ENCODE results near the gene HS6ST3. TPM values are rescaled to one million over a fixed set of nuclear protein-coding genes. Genes with fewer than 3 reads are reported as not detected.

HS6ST3 gene
- total RNA-seq, 1 experiment from 2014 or later: 1.2 TPM

- TF ChIP-seq, protein P1, sequence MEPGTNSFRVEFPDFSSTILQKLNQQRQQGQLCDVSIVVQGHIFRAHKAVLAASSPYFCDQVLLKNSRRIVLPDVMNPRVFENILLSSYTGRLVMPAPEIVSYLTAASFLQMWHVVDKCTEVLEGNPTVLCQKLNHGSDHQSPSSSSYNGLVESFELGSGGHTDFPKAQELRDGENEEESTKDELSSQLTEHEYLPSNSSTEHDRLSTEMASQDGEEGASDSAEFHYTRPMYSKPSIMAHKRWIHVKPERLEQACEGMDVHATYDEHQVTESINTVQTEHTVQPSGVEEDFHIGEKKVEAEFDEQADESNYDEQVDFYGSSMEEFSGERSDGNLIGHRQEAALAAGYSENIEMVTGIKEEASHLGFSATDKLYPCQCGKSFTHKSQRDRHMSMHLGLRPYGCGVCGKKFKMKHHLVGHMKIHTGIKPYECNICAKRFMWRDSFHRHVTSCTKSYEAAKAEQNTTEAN (CRISPR knock-in tag; IDR thresholded peaks at IDR 0.05): no peak
- TF ChIP-seq NR2C2 (CRISPR knock-in tag; IDR thresholded peaks at IDR 0.05) (no peak), TEAD1 (CRISPR knock-in tag; IDR thresholded peaks at IDR 0.05) (no peak), TP53 (CRISPR knock-in tag; IDR thresholded peaks at IDR 0.05) (no peak)
- TF ChIP-seq, protein P2, sequence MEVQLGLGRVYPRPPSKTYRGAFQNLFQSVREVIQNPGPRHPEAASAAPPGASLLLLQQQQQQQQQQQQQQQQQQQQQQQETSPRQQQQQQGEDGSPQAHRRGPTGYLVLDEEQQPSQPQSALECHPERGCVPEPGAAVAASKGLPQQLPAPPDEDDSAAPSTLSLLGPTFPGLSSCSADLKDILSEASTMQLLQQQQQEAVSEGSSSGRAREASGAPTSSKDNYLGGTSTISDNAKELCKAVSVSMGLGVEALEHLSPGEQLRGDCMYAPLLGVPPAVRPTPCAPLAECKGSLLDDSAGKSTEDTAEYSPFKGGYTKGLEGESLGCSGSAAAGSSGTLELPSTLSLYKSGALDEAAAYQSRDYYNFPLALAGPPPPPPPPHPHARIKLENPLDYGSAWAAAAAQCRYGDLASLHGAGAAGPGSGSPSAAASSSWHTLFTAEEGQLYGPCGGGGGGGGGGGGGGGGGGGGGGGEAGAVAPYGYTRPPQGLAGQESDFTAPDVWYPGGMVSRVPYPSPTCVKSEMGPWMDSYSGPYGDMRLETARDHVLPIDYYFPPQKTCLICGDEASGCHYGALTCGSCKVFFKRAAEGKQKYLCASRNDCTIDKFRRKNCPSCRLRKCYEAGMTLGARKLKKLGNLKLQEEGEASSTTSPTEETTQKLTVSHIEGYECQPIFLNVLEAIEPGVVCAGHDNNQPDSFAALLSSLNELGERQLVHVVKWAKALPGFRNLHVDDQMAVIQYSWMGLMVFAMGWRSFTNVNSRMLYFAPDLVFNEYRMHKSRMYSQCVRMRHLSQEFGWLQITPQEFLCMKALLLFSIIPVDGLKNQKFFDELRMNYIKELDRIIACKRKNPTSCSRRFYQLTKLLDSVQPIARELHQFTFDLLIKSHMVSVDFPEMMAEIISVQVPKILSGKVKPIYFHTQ (CRISPR knock-in tag; IDR thresholded peaks at IDR 0.05): no peak
Observed at GRCh38 chr13:96677029-96677428, 587.1 kb downstream of the HS6ST3 start (continued).

DNA sequence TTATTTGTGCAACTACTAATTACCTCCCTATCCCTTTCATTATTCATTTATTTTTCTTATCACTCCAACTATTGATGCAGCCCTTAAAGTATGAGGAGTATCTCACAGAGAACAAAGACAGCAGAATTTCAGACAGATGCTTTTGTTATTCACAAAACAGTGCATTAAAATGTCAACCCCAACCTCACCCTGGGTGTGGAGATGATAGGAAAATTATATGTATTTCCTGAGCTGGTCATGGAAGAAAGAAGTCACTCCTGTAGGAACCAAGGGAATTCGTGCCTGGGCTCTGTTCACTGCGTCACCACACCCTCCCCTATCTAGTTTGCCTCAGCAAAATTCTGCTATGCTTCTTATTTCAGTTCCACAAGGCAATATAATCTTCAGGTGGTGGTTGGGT, 588.9 kb downstream of the HS6ST3 start:
- no peak overlapping the region for H3K27ac Mint-ChIP-seq
- TF ChIP-seq, protein P1 (CRISPR knock-in tag; IDR thresholded peaks at IDR 0.05): no peak
- TF ChIP-seq, protein P3, sequence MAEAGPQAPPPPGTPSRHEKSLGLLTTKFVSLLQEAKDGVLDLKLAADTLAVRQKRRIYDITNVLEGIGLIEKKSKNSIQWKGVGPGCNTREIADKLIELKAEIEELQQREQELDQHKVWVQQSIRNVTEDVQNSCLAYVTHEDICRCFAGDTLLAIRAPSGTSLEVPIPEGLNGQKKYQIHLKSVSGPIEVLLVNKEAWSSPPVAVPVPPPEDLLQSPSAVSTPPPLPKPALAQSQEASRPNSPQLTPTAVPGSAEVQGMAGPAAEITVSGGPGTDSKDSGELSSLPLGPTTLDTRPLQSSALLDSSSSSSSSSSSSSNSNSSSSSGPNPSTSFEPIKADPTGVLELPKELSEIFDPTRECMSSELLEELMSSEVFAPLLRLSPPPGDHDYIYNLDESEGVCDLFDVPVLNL (CRISPR knock-in tag; IDR thresholded peaks at IDR 0.05; ENCODE audit: borderline replicate concordance, low read depth): no peak
- TF ChIP-seq, protein P4, sequence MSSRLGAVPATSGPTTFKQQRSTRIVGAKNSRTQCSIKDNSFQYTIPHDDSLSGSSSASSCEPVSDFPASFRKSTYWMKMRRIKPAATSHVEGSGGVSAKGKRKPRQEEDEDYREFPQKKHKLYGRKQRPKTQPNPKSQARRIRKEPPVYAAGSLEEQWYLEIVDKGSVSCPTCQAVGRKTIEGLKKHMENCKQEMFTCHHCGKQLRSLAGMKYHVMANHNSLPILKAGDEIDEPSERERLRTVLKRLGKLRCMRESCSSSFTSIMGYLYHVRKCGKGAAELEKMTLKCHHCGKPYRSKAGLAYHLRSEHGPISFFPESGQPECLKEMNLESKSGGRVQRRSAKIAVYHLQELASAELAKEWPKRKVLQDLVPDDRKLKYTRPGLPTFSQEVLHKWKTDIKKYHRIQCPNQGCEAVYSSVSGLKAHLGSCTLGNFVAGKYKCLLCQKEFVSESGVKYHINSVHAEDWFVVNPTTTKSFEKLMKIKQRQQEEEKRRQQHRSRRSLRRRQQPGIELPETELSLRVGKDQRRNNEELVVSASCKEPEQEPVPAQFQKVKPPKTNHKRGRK (CRISPR knock-in tag; IDR thresholded peaks at IDR 0.05; ENCODE audit: borderline replicate concordance): no peak
- no peak for TF ChIP-seq ELF4 (CRISPR knock-in tag; IDR thresholded peaks at IDR 0.05; ENCODE audit: low read depth)
- TF ChIP-seq NFE2L1 (CRISPR knock-in tag; IDR thresholded peaks at IDR 0.05): no peak
- no peak for TF ChIP-seq ATF3 (CRISPR knock-in tag; conservative IDR thresholded peaks at IDR 0.05)
- TF ChIP-seq, protein P5, sequence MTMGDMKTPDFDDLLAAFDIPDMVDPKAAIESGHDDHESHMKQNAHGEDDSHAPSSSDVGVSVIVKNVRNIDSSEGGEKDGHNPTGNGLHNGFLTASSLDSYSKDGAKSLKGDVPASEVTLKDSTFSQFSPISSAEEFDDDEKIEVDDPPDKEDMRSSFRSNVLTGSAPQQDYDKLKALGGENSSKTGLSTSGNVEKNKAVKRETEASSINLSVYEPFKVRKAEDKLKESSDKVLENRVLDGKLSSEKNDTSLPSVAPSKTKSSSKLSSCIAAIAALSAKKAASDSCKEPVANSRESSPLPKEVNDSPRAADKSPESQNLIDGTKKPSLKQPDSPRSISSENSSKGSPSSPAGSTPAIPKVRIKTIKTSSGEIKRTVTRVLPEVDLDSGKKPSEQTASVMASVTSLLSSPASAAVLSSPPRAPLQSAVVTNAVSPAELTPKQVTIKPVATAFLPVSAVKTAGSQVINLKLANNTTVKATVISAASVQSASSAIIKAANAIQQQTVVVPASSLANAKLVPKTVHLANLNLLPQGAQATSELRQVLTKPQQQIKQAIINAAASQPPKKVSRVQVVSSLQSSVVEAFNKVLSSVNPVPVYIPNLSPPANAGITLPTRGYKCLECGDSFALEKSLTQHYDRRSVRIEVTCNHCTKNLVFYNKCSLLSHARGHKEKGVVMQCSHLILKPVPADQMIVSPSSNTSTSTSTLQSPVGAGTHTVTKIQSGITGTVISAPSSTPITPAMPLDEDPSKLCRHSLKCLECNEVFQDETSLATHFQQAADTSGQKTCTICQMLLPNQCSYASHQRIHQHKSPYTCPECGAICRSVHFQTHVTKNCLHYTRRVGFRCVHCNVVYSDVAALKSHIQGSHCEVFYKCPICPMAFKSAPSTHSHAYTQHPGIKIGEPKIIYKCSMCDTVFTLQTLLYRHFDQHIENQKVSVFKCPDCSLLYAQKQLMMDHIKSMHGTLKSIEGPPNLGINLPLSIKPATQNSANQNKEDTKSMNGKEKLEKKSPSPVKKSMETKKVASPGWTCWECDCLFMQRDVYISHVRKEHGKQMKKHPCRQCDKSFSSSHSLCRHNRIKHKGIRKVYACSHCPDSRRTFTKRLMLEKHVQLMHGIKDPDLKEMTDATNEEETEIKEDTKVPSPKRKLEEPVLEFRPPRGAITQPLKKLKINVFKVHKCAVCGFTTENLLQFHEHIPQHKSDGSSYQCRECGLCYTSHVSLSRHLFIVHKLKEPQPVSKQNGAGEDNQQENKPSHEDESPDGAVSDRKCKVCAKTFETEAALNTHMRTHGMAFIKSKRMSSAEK (CRISPR knock-in tag; IDR thresholded peaks at IDR 0.05; ENCODE audit: borderline replicate concordance): no peak
- TF ChIP-seq, protein P6, sequence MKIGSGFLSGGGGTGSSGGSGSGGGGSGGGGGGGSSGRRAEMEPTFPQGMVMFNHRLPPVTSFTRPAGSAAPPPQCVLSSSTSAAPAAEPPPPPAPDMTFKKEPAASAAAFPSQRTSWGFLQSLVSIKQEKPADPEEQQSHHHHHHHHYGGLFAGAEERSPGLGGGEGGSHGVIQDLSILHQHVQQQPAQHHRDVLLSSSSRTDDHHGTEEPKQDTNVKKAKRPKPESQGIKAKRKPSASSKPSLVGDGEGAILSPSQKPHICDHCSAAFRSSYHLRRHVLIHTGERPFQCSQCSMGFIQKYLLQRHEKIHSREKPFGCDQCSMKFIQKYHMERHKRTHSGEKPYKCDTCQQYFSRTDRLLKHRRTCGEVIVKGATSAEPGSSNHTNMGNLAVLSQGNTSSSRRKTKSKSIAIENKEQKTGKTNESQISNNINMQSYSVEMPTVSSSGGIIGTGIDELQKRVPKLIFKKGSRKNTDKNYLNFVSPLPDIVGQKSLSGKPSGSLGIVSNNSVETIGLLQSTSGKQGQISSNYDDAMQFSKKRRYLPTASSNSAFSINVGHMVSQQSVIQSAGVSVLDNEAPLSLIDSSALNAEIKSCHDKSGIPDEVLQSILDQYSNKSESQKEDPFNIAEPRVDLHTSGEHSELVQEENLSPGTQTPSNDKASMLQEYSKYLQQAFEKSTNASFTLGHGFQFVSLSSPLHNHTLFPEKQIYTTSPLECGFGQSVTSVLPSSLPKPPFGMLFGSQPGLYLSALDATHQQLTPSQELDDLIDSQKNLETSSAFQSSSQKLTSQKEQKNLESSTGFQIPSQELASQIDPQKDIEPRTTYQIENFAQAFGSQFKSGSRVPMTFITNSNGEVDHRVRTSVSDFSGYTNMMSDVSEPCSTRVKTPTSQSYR (CRISPR knock-in tag; IDR thresholded peaks at IDR 0.05): no peak
- no peak for TF ChIP-seq CREM (CRISPR knock-in tag; IDR thresholded peaks at IDR 0.05)
- no peak for TF ChIP-seq RELA (CRISPR knock-in tag; IDR thresholded peaks at IDR 0.05; ENCODE audit: borderline replicate concordance)
- no peak for TF ChIP-seq EMX1 (CRISPR knock-in tag; IDR thresholded peaks at IDR 0.05)
- no peak for TF ChIP-seq IRF2 (CRISPR knock-in tag; IDR thresholded peaks at IDR 0.05; ENCODE audit: borderline replicate concordance, low read depth)
- TF ChIP-seq, protein P7, sequence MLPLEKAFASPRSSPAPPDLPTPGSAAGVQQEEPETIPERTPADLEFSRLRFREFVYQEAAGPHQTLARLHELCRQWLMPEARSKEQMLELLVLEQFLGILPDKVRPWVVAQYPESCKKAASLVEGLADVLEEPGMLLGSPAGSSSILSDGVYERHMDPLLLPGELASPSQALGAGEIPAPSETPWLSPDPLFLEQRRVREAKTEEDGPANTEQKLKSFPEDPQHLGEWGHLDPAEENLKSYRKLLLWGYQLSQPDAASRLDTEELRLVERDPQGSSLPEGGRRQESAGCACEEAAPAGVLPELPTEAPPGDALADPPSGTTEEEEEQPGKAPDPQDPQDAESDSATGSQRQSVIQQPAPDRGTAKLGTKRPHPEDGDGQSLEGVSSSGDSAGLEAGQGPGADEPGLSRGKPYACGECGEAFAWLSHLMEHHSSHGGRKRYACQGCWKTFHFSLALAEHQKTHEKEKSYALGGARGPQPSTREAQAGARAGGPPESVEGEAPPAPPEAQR (CRISPR knock-in tag; IDR thresholded peaks at IDR 0.05): no peak
- CTCF ChIA-PET: no interaction called here
- POLR2A ChIA-PET: no interaction called here
- DNase-seq (ENCODE audit: low spot score) (no peak), ATAC-seq (no peak)
- H3K9me3 Mint-ChIP-seq: peaks cover 18% of the 10 kb centered on the region
- H3K4me1 Mint-ChIP-seq: peaks cover 6% of the 10 kb centered on the region
- no peaks in the 10 kb centered on the region for H3K27me3 Mint-ChIP-seq (ENCODE audit: low read depth)
- no peaks in the 10 kb centered on the region for H3K36me3 Mint-ChIP-seq
- no peak overlapping the region for H3K4me3 Mint-ChIP-seq

Data from WTC11 (cell line).